ENCODE results near the gene ZNF786.
A peak's percentile ranks its signal among the peaks of the same experiment; 100 is the strongest.

ZNF786 gene

GRCh38 chr7:149027611-149028345, 62.7 kb downstream of the ZNF786 start:
- no peak for DNase-seq

DNA sequence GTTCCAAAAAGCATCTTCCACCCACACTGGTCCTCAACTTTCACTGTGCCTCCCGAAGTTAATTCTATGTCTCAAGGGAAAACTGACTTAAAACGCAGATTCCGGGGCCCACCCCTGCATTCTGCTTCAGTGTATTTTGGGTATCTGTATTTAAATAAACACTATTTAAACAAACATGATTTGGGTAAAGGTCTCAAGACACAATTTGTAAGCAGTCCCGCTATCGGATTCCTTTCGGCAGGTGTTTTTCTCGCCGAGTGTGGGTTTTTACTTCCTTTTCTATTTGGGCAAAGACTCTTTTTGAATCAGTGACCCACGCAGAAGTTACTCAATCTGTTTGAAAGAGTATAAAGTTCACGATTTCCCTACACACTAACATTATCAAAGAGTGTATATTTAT, 63.5 kb downstream of the ZNF786 start:
- peak; percentile 13 for DNase-seq

- no peak for DNase-seq
These were observed 66.9 kb downstream of the ZNF786 start for GRCh38 chr7:149023662-149024061.

DNA sequence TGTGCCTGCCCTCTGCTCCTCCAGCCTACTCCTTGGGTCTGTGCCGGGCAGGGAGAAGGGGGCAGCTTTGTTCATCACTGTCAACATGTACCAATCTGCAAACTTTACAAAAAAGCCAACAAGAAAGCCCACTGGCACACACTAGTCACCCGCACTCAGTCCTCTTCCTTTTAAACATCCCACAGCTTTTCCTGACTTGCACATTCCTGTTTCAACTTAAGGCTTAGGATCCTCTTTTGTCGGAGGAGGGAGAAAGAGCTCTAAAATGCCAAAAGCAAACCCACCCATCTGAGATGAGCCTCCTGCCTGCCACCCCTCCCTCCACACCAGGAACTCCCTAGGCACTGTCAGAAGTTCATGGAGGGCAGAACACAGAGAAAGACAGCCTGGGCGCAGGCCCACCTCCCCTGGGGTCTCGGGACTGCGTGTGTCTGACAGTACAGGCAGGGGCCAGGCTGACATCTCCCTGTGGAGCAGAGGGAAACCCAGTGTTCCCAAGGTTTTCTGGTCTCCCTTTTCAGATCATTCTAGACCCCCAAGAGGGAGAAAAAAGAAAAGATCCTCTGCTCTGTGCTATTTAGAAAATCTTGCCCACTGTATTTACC, 67.7 kb downstream of the ZNF786 start:
- no peak for DNase-seq

GRCh38 chr7:149021725-149022062, 68.8 kb downstream of the ZNF786 start:
- no peak for DNase-seq

- DNase-seq: no peak
These were observed 70.0 kb downstream of the ZNF786 start for GRCh38 chr7:149020483-149020882.
